ENCODE measurements around the gene TMEM243. TPM values are rescaled to one million over a fixed set of nuclear protein-coding genes. Genes with fewer than 3 reads are reported as not detected.

TMEM243 gene
- total and polyA plus RNA-seq, 2 donors (not counting 3 experiments of a cell fraction or from before 2014, with no cell fraction given): 26.9 to 28.8 TPM

DNA sequence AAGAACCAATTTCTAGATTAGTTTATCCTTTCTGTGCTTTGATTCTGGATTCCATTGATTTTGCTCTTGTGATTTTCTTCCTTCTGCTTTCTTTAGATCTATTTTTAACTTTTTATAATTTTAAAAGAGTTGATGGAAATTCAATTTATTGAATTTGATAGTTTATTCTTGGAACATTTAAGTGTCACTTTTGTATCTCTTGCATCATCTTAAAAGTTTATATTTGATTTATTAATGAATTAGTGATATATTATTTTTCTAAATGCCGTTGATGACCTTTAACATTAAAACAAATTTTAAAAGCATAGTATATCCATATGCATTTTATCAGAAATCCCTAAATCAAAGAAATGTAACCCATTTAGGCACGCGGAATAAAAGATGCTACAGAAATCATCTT is 40.4 kb downstream of the TMEM243 start:
- Histone ChIP-seq H3K79me2 (ENCODE audit: control insufficient read depth, insufficient read depth, low read length) (peaks cover 12% of the 10 kb centered on the region), H3K4me1 (ENCODE audit: control insufficient read depth, extremely low read depth, insufficient read depth, low read length) (no peaks in the 10 kb centered on the region), H3K9ac (replicated peaks; ENCODE audit: extremely low read depth, insufficient read depth, low read length) (no peak overlapping the region), H3K36me3 (ENCODE audit: control insufficient read depth in 2 of 2, extremely low read depth in 1 of 2, insufficient read depth in 2 of 2, low read length in 2 of 2) (peaks cover 15 to 32% of the 10 kb centered on the region in 2 experiments), H2AFZ (ENCODE audit: low read depth, low read length) (no peak overlapping the region), H3K4me3 (replicated peaks in 1 of 3; ENCODE audit: insufficient read depth in 1 of 3, low read depth in 1 of 3, low read length in 3 of 3) (no peak overlapping the region), H3K27me3 (ENCODE audit: control insufficient read depth in 2 of 2, insufficient read depth in 2 of 2, low read length in 2 of 2) (no peaks in the 10 kb centered on the region), H3K9me3 (replicated peaks; ENCODE audit: control insufficient read depth, insufficient read depth, low read length) (no peaks in the 10 kb centered on the region), H3K27ac (ENCODE audit: insufficient read depth, low read depth, low read length) (no peak overlapping the region), H3K9me1 (replicated peaks; ENCODE audit: control insufficient read depth, extremely low read depth, insufficient read depth, low read length) (no peaks in the 10 kb centered on the region), H4K20me1 (replicated peaks; ENCODE audit: control insufficient read depth, extremely low read depth, insufficient read depth, low read length) (no peaks in the 10 kb centered on the region), H3K4me2 (ENCODE audit: insufficient read depth, low read length) (no peak overlapping the region)
- dilution Hi-C loops (cut with MboI; ENCODE audit: extremely low pct_ligation_motif_present, low sequenced_read_pairs) (no loop called here), intact Hi-C loops (cut with micrococcal nuclease) (no loop called here)
- ChIA-PET POLR2A (no interaction called here), CTCF (no interaction called here)
- TF ChIP-seq GATA2 (IDR thresholded peaks at IDR 0.05; ENCODE audit: insufficient read depth, insufficient read length, low read depth, low read length) (no peak), FOS (IDR thresholded peaks at IDR 0.05; ENCODE audit: borderline replicate concordance, insufficient read depth, low read length) (no peak), POLR2A (IDR thresholded peaks at IDR 0.05; ENCODE audit: low read depth, low read length) (no peak), JUN (IDR thresholded peaks at IDR 0.05; ENCODE audit: borderline replicate concordance, insufficient read depth, insufficient read length, low read depth) (no peak), MYC (IDR thresholded peaks at IDR 0.05; ENCODE audit: low read depth, low read length) (no peak)
- TF ChIP-seq, protein P1, sequence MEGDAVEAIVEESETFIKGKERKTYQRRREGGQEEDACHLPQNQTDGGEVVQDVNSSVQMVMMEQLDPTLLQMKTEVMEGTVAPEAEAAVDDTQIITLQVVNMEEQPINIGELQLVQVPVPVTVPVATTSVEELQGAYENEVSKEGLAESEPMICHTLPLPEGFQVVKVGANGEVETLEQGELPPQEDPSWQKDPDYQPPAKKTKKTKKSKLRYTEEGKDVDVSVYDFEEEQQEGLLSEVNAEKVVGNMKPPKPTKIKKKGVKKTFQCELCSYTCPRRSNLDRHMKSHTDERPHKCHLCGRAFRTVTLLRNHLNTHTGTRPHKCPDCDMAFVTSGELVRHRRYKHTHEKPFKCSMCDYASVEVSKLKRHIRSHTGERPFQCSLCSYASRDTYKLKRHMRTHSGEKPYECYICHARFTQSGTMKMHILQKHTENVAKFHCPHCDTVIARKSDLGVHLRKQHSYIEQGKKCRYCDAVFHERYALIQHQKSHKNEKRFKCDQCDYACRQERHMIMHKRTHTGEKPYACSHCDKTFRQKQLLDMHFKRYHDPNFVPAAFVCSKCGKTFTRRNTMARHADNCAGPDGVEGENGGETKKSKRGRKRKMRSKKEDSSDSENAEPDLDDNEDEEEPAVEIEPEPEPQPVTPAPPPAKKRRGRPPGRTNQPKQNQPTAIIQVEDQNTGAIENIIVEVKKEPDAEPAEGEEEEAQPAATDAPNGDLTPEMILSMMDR (IDR thresholded peaks at IDR 0.05; ENCODE audit: extremely low read depth in 1 of 2, insufficient read depth in 1 of 2, low read depth in 1 of 2, low read length in 2 of 2): no peak
- TF ChIP-seq, protein P2, sequence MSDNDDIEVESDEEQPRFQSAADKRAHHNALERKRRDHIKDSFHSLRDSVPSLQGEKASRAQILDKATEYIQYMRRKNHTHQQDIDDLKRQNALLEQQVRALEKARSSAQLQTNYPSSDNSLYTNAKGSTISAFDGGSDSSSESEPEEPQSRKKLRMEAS (IDR thresholded peaks at IDR 0.05; ENCODE audit: insufficient read depth, insufficient read length): no peak
- BruUV-seq (replicated peaks): no TSS peak
- DNase-seq (ENCODE audit: low read depth, low spot score): no peak
- no peak for FAIRE-seq

All from endothelial cell of umbilical vein (primary cell).